GM19043 (cell line): ENCODE results near the gene C2CD4C.
"Not testable (repeated sequence)": the region's sequence is repeated elsewhere in the genome, so short reads cannot be mapped to it uniquely, and the experiment has no call there.

Experiments used
- ATAC-seq: cut with Tn5 transposase; IDR thresholded peaks from one replicate; pipeline ENCODE4 v1.9.1; 2021; ENCODE audit warnings: low read depth; ENCODE audit not compliant: unreplicated experiment

C2CD4C gene

GRCh38 chr19:418761-419671, 10.1 kb upstream of the C2CD4C start:
- no peak for ATAC-seq

- ATAC-seq: no peak
These were observed 7.5 kb upstream of the C2CD4C start for GRCh38 chr19:416416-416815.

GRCh38 chr19:415292-415691, 6.3 kb upstream of the C2CD4C start:
- no peak for ATAC-seq

GRCh38 chr19:413756-414420, 4.9 kb upstream of the C2CD4C start:
- no peak for ATAC-seq

GRCh38 chr19:412356-413355, 3.7 kb upstream of the C2CD4C start:
- no peak for ATAC-seq

GRCh38 chr19:411723-412355, 2.9 kb upstream of the C2CD4C start:
- ATAC-seq: no peak

GRCh38 chr19:411121-411722, 2.3 kb upstream of the C2CD4C start:
- not testable (repeated sequence) for ATAC-seq

GRCh38 chr19:410243-410781, 1.4 kb upstream of the C2CD4C start:
- ATAC-seq: no peak

GRCh38 chr19:409516-410242, 732 bp upstream of the C2CD4C start:
- ATAC-seq: no peak

GRCh38 chr19:408441-408901, 476 bp downstream of the C2CD4C start:
- ATAC-seq: no peak

- no peak for ATAC-seq
These were observed 1.2 kb downstream of the C2CD4C start for GRCh38 chr19:407511-408440.

GRCh38 chr19:406971-407510, 1.9 kb downstream of the C2CD4C start:
- no peak for ATAC-seq

GRCh38 chr19:406135-406781, 2.7 kb downstream of the C2CD4C start:
- ATAC-seq: no peak

GRCh38 chr19:405121-405965, 3.6 kb downstream of the C2CD4C start:
- ATAC-seq: no peak

- ATAC-seq: no peak
These were observed 5.5 kb downstream of the C2CD4C start for GRCh38 chr19:403221-404027.
